Ectodermal cell (in vitro differentiated cells): Measurements from ENCODE around the gene TEX53.

Experiments
- H3K27ac ChIP-seq: 2 replicates; pipeline ENCODE4 v1.7.0; 2013; ENCODE audit warnings: mild to moderate bottlenecking, low read depth, low read length; ENCODE audit not compliant: insufficient read depth, poor library complexity, severe bottlenecking
- H3K27me3 ChIP-seq: 2 replicates; pipeline ENCODE4 v1.7.0; 2013; ENCODE audit warnings: mild to moderate bottlenecking, low read length; ENCODE audit not compliant: insufficient read depth, control insufficient read depth, poor library complexity, severe bottlenecking
- H3K36me3 ChIP-seq: one replicate; pipeline ENCODE4 v1.7.0; 2013; ENCODE audit warnings: low read length; ENCODE audit not compliant: control insufficient read depth, insufficient read depth
- H3K4me1 ChIP-seq: one replicate; pipeline ENCODE4 v1.7.0; 2013; ENCODE audit warnings: low read length; ENCODE audit not compliant: control insufficient read depth, insufficient read depth
- H3K4me3 ChIP-seq: 2 replicates; pipeline ENCODE4 v1.7.0; 2013; ENCODE audit warnings: low read depth, low read length, control low read depth; ENCODE audit not compliant: insufficient read depth
- H3K9me3 ChIP-seq: 2 replicates; pipeline ENCODE4 v1.7.0; 2013; ENCODE audit warnings: mild to moderate bottlenecking, low read length, moderate library complexity; ENCODE audit not compliant: control insufficient read depth
- WGBS, 2 experiments: methylation state at CpG; one replicate each; pipeline ENCODE4 v1.1.7; 2013; ENCODE audit warnings: missing lambda C conversion rate in 2 of 2; 5-methylcytosine and 5-hydroxymethylcytosine counted together

TEX53 gene

DNA sequence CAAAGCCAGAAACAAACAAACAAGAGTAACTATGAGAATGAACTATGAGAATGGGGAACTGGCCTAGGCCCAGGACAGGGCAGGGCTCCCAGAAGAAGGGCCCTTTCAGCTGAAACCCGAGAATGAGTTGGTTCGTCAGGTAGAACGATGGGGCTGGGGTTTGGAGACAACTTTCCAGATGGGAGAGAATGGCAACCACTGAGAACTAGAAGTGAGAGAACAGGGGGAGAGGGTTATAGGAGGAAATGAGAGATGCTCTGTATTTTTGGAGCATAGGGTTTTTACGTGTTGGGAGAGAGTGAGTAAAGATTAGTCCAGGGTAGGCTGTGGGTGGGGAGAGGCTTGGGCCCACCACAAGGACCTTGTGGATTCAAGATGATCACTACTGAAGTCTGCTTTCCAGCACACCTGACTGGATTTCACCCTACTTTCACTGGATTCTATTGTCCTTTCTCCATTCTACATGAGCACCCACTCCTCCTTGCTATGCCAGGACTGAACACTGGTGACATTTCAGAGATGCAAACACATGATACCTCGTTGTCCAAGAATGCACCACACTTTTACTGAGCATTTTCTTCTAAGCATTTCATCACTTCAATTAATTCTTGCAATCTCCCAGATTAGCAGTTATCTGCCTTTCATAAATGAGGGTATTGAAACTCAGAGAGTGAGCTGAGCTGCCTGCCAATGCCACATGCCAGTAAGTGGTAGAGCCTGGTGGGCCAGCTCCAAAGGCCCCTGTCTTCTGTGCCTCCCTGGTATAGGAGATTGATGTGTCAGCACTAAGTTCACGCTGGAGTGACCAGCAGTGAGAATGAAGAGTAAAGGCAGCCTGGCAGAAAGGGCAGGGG lies 49.7 kb downstream of the TEX53 start:
- WGBS, 2 experiments = 87 to 92% methylated on average over 6 of the region's 6 CpGs

DNA sequence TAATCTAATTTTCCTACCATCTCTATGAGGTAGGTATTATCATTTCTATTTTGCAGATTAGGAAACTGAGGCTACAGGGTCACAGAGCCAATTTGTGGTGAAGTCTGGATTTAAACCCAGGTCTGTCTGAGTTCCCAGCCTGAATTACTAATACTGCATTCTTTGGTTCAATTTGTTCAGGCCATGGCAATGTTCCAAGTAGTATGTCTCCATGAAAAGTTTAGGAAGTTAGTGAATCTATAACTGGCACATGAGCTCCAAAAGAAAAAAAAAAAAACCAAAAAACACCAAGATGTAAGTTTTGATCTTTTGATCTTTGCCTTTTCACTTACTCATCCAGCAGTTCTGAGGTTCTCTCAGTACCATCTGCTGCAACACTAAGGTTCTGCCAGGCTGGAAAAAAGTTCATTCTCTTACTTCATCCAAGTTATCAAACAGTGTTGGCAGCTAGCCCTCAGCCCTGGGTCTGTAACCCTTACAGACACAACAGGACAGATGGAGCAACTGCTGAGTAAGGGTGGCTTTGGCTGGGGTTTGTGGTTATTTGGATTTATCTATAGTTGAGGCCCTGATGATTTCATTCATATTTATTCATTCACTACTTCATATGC lies 50.9 kb downstream of the TEX53 start:
- H3K4me3 ChIP-seq = no peak overlapping the region
- H3K27me3 ChIP-seq = peaks cover 18% of the 10 kb centered on the region
- H3K9me3 ChIP-seq = no peaks in the 10 kb centered on the region
- H3K27ac ChIP-seq = no peak overlapping the region
- H3K36me3 ChIP-seq = no peaks in the 10 kb centered on the region
- H3K4me1 ChIP-seq = no peaks in the 10 kb centered on the region

More for the DNA sequence above, 49.7 kb downstream of the TEX53 start:
- Histone ChIP-seq H3K27me3 (peaks cover 30% of the 10 kb centered on the region), H3K9me3 (no peaks in the 10 kb centered on the region), H3K4me1 (no peaks in the 10 kb centered on the region), H3K4me3 (no peak overlapping the region), H3K27ac (no peak overlapping the region), H3K36me3 (no peaks in the 10 kb centered on the region)
